ENCODE results near the gene CIB2. TPM values are rescaled to one million over a fixed set of nuclear protein-coding genes. Genes with fewer than 3 reads are reported as not detected.
A peak's percentile ranks its signal among the peaks of the same experiment; 100 is the strongest.

CIB2 gene
- total RNA-seq, 6 donors from 2014 or later: 0.77 to 5.2 (median 1.2) TPM; not detected in 1

- peak overlapping the region; percentile 94 to 97 (median 96) for H3K27ac ChIP-seq
- H3K27me3 ChIP-seq: no peaks in the 10 kb centered on the region
- no peaks in the 10 kb centered on the region for H3K36me3 ChIP-seq
- DNase-seq (no peak), ATAC-seq (ENCODE audit: low FRiP score in 2 of 2) (no peak)
- 62 to 67% methylated on average over 7 of the region's 7 CpGs for WGBS, 2 donors
- no peak overlapping the region for H3K4me3 ChIP-seq
- peaks cover 94 to 100% (median 96%) of the 10 kb centered on the region in 4 donors for H3K4me1 ChIP-seq
- no peak for TF ChIP-seq CTCF (IDR thresholded peaks at IDR 0.05)
- no peak for TF ChIP-seq EP300 (IDR thresholded peaks at IDR 0.05)
- TF ChIP-seq POLR2A (IDR thresholded peaks at IDR 0.05): no peak
- TF ChIP-seq POLR2AphosphoS5 (IDR thresholded peaks at IDR 0.05): no peak
- no peaks in the 10 kb centered on the region for H3K9me3 ChIP-seq
Observed at GRCh38 chr15:78065973-78066946, 65.0 kb downstream of the CIB2 start.

GRCh38 chr15:78065284-78065872, 65.9 kb downstream of the CIB2 start:
- DNase-seq (peak in 1 of 2 donors; percentile 87), ATAC-seq (ENCODE audit: low FRiP score in 2 of 2) (peak; percentile 88 to 94)
- peak in 1 of 6 experiments; percentile 6 for TF ChIP-seq CTCF (IDR thresholded peaks at IDR 0.05)
- TF ChIP-seq POLR2A (IDR thresholded peaks at IDR 0.05): peak in 1 of 4 donors; percentile 29
- peak in 2 of 4 donors; percentile 44 to 50 for TF ChIP-seq EP300 (IDR thresholded peaks at IDR 0.05)
- peak; percentile 80 to 89 for TF ChIP-seq POLR2AphosphoS5 (IDR thresholded peaks at IDR 0.05)
- no peak overlapping the region for H3K4me3 ChIP-seq
- no peaks in the 10 kb centered on the region for H3K36me3 ChIP-seq
- peak overlapping the region; percentile 94 to 97 (median 96) for H3K27ac ChIP-seq
- H3K27me3 ChIP-seq: no peaks in the 10 kb centered on the region
- H3K4me1 ChIP-seq: peaks cover 91 to 100% (median 94%) of the 10 kb centered on the region in 4 donors
- WGBS, 2 donors: 24 to 25% methylated on average over 5 of the region's 5 CpGs
- H3K9me3 ChIP-seq: no peaks in the 10 kb centered on the region

GRCh38 chr15:78064544-78064943, 66.7 kb downstream of the CIB2 start:
- Histone ChIP-seq H3K36me3 (no peaks in the 10 kb centered on the region), H3K27me3 (no peaks in the 10 kb centered on the region), H3K4me1 (peaks cover 91 to 100% (median 94%) of the 10 kb centered on the region in 4 donors), H3K9me3 (no peaks in the 10 kb centered on the region), H3K4me3 (no peak overlapping the region), H3K27ac (peak overlapping the region; percentile 94 to 97 (median 96))
- WGBS, 2 donors: 69% methylated on average over 2 of the region's 2 CpGs
- ATAC-seq (ENCODE audit: low FRiP score in 2 of 2): peak in 1 of 2 donors; percentile 34
- TF ChIP-seq POLR2AphosphoS5 (IDR thresholded peaks at IDR 0.05) (no peak), POLR2A (IDR thresholded peaks at IDR 0.05) (no peak), CTCF (IDR thresholded peaks at IDR 0.05) (no peak), EP300 (IDR thresholded peaks at IDR 0.05) (no peak)
- no peak for DNase-seq

GRCh38 chr15:78063970-78064385, 67.3 kb downstream of the CIB2 start:
- H3K4me3 ChIP-seq: no peak overlapping the region
- TF ChIP-seq POLR2AphosphoS5 (IDR thresholded peaks at IDR 0.05) (peak; percentile 22 to 71), EP300 (IDR thresholded peaks at IDR 0.05) (peak in 2 of 4 donors; percentile 8 to 42), CTCF (IDR thresholded peaks at IDR 0.05) (no peak)
- peak overlapping the region; percentile 94 to 97 (median 96) for H3K27ac ChIP-seq
- H3K27me3 ChIP-seq: no peaks in the 10 kb centered on the region
- DNase-seq: no peak
- peaks cover 91 to 100% (median 94%) of the 10 kb centered on the region in 4 donors for H3K4me1 ChIP-seq
- ATAC-seq (ENCODE audit: low FRiP score in 2 of 2): peak in 1 of 2 donors; percentile 40
- 67 to 68% methylated on average over 5 of the region's 5 CpGs for WGBS, 2 donors
- H3K36me3 ChIP-seq: no peaks in the 10 kb centered on the region
- H3K9me3 ChIP-seq: no peaks in the 10 kb centered on the region

Data from upper lobe of left lung (tissue), 6 donors.